ENCODE data around the gene FRS3.
"Not testable (repeated sequence)": the region's sequence is repeated elsewhere in the genome, so short reads cannot be mapped to it uniquely, and the experiment has no call there.

Gene FRS3

DNA sequence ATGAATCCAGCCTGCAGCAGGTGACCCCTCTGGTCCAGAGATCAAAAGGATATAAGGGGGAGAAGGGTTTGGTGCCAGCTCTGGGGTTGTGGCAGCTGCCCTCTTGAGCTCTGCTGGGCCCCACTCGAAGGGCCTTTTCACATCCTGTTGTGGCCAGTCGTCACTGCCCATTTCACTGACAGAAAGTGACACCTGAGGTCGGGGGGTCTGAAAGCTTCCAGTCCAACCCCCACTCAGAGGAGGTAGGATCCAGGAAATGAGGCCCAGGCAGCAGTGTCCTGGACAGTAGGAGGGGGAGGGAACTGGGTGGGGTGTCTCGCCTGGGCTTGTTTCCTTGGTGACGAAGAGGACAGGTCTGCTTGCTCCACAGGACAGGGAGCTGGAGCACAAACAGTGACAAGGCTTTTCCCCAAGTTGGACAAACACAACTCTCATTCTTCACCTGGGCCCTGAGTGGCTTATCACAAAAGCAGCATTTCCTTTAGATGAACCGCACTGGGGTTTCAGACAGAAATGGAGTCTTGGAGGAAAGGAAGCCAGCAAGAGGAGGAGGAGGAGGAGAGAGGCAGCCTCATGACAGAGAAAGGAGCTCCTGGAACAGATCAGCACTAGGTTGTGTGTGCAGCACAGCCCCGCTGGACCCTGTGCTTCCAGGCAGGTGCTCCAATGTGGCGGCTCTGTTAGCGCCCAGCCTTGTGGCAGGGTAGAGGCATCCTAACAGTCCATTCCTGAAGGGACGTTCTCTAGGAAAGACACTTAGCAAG, 11.0 kb downstream of the FRS3 start:
- no peak for DNase-seq (ENCODE audit: low read depth)

DNA sequence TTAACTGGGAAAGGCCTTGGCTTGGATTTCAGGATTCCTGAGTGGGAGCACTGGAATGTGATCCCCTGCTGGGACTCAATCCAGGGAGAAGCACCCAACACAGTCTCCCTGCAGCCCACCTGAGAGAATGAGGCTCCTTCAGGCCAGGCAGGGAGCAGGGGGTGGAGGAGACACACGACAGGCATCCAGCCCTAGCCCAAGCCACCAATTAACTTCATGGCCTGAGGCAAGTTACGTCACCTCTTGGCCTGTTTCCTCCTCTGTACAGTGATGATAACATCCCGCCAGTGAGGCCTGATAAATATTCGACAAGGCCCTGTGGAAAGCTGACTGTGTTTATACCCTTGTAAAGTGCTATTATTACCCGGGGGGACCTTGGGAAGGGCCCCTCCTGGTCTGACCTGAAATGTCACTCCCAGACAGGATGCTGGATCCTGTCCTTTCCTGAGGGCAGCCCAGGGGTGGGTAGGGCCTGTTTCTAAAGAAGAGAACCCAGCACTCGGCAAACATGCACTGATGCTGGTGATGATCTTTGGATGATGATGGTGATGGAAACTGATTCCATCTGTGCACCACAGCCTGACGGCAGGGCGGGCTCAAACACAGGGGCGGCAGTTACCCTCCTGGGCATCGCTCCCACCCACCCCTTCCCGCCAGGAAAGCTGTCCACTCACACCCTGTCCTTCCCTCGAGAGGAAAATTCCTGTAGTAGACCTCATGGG, 12.4 kb downstream of the FRS3 start:
- no peak for DNase-seq (ENCODE audit: low read depth)

DNA sequence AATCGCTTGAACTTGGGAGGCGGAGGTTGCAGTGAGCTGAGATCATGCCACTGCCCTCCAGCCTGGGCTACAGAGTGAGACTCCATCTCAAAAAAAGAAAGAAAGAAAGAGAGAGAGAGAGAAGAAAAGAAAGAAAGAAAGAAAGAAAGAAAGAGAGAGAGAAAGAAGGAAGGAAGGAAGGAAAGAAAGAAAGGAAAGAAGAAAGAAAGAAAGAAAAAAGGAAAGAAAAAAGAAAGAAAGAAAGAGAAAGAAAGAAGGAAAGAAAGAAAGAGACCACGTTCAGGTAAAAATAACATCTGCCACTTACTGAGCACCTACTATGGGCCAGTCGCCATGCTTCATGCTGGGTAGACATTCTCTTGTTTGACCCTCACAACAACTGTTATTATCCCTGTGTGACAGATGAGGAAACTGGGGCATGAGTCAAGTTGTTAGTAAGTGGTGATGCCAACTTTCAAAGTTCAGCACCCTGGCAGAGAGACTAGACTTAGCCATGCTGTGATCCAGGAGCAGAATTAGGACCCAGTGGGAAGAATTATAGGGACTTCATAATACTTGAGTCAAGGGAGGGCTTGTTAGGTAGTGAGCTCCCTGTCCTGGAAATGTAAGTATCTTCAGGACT, 13.5 kb downstream of the FRS3 start:
- DNase-seq (ENCODE audit: low read depth) = not testable (repeated sequence)

DNA sequence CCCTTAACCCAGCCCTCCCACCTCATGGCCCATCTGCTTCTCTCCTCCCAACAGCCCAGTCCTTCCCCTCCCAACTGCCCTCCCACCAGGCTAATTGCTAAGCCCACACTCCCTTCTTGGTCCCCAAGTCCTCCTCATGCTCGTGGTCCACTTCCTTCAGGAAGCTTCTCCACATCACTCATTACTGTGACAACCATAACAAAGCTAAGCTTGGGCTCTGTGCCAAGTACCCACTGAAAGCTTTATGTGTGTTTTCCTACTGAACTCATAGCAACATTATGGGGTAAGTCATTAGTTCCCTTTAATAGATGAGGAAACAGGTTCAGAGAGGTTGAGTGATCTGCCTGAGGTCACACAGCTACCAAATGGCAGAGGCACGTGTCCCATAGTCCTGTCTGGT, 16.2 kb downstream of the FRS3 start:
- no peak for DNase-seq (ENCODE audit: low read depth)

DNA sequence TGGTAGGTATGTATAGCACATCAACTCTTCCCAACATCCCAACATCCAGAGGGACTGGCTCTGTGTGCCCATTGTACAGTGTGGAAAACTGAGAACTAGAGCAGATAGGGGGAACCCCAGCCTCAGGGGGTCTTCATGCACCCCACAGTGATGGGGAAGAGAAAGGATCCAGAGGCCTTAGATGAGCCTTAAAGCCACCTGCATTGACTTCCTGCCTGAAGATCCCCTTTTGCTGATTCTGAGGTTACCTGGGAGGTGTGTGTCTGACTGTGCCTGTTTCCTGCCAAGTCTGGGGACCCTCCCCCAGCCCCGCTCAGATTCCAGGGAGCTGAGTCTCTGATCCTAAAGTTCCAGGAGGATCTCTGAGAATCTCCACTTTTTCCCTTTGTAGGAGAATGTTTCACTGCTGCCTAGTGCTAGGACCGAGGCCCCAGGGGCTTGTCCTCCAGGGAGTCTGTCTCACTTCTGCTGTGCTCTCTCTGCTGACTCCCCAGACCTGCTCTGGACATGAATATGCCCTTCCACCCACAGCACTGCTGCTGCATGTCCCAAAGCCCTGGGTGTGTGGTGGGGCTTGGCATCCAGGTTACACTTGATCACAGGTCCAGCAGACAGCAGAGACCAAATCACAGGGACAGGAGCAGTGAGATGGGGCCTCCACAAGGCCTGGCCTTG, 19.7 kb downstream of the FRS3 start:
- DNase-seq (ENCODE audit: low read depth) = no peak

DNA sequence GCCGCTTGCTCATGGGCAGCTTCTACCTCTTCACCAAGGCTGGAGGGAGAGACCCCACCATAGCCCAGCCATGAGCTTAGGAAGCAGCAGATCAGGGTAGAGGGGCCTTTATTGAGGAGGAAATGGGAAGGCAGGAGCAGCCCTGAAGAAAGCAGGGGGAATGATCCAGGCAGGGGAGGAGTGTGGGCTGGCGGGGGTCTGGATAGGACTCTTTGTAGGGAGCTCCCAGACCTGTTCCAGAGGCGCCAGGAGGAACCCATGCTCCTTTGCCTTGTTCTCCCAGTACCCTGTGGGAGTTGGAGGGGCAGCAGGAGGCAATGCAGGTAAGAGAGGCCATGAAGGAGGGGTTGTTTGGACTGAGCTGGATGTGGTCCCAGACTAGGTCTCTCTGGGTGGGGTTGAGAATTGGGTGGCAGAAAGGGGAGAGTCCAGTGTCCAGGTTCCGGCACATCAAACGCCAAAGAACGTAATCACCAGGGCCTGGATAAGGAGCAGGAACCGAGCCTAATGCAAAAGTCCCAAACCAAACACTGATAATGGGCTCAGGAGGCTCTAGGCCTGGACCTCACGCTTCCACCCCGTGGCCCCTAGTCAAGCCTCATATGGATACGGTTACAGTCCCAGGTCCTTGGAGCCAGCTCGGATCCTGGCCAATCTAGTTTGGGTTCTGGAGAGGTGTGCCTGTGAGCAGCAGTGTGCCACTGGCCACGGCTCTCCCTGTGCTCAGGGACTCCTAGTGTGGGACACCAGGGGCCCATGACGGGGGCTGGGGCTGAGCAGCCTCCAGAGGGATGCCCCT, 20.4 kb downstream of the FRS3 start:
- DNase-seq (ENCODE audit: low read depth) = no peak

DNA sequence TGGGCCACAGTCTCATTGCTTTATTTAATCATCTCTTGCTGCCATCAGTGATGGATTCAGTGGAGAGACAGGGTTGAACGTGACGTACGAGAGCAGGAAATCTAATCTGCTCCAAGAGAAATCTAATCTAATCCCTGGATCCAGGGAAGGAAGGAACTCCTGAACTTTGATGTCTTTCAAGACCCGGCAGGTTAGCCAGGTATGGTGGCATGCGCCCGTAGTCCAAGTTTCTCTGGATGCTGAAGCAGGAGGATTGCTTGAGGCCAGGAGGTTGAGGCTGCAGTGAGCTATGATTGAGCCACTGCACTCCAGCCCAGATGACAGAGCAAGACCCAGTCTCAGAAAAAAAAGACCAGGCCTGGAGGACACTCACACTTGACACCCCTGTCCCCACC, 21.1 kb downstream of the FRS3 start:
- no peak for DNase-seq (ENCODE audit: low read depth)

DNA sequence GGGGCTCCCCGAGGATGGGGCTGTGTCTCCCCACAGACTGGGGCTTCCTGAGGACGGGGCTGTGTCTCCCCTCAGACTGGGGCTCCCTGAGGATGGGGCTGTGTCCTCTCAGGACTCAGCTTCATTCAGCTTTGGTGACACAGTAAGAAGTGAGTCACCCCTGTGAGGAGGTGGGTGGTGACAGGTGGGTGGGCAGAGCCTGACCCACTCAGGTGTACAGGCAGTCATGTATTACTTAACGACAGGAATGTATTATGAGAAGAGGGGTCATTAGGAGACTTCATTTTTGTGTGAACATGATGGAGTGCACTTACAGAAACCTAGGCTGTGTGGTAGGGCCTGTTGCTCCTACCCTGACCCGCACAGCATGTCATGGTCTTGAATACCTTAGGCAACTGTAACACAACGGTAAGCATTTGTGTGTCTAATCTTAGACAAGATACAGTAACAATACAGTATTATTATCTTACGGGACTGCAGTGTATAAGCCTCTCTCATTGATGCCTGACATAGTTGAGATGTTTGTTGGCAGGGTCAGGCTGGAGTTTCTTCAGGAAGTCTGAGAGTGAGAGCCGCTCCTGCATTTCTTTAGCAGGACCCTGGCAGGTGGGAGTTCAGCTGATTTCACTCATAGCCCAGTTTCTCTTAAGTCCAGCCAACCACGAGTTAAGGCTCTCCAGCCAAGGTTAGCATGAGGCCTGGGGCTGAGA, 21.6 kb downstream of the FRS3 start:
- no peak for DNase-seq (ENCODE audit: low read depth)

DNA sequence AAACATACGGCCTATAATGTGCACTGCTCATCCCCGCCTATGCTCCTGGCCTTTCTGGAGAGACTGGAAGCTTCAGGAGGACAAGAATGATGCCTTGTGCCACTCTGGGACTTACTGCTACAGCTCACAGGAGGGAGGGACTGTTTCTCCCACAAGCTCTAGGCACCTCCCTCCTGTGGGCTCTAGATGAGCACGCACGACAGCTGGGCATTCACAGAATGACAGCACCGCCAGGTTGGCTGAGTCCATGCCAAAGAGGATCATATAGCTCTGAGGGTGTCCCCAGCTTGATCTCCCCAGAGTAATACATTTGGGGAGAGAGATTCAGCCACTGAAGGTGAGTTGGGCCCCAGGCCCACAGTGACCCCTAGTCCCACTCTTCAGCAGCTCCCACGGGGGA, 22.4 kb downstream of the FRS3 start:
- no peak for DNase-seq (ENCODE audit: low read depth)

DNA sequence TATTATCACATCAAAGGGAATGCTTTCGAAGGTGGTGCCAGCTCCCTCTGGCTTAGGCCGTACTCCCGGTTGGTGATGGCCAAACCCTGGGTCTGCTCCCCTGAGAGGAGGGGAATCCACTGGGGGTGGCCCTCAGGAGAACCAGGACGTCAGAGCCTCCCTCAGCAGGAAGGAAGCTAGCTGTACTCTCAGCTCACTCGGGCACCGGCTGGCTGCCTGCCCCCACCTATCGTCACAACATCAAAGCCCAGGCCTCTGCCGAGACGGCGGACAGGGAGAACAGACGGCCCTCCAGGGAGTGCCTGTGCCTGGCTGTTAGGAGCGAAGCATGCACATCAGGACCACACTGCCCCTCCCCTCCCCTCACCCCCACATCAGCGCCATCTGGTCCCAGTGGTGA, 23.3 kb downstream of the FRS3 start:
- no peak for DNase-seq (ENCODE audit: low read depth)

DNA sequence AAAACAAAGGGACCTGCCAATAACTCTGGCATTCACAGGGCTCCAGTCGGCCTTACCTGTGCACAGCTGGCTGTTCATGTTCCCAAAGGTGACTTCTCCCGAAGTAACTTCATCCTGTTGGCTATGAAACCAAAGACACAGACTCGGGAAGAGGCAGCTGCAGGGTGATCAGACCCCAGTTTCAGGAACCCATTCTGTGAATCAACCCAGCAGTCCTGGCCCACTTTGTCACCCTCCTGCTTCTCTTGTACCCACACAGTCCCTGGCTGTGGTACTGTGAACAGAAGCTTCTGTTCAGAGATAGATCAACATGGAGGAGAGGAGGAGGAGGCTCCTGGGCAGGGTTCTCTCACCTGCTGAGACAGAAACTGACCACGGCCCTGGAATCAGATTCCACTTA, 23.8 kb downstream of the FRS3 start:
- DNase-seq (ENCODE audit: low read depth) = no peak

DNA sequence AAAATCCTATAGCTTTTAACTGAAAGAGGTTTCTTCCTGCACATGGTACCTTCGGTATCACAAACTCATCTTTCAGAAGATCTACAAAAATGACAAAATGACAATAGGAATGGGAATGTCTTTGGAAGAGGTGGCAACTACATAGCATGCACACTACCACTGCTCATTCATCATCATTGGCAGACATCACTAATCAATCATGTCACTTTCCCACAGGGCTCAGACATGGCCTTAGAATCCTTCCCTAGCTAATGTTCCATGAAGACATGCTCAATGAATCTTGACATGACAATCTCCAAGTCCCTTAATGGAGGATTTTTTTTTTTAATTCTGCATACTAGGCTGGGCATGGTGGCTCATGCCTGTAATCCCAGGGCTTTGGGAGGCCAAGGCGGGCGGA, 29.3 kb downstream of the FRS3 start:
- DNase-seq (ENCODE audit: low read depth) = no peak

DNA sequence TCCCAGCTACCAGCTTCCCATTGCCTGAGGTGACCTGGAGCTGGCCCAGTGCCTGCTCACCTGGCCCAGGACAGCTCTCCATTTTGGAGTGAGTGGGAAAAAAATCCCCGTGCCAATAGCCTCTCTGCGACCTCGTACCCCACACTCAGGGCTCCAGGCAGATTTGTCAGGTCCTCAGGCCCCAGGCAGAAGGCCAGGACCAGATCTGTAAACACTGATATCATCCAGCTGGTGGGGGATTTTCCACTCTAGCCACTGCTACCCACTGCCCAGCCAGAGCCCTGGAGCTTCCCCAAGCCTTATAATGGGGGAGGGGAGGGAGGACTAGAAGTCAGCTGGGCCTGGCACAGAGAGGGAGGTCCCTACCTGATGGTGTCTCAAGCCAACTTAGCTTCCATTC, 31.2 kb downstream of the FRS3 start:
- no peak for DNase-seq (ENCODE audit: low read depth)

DNA sequence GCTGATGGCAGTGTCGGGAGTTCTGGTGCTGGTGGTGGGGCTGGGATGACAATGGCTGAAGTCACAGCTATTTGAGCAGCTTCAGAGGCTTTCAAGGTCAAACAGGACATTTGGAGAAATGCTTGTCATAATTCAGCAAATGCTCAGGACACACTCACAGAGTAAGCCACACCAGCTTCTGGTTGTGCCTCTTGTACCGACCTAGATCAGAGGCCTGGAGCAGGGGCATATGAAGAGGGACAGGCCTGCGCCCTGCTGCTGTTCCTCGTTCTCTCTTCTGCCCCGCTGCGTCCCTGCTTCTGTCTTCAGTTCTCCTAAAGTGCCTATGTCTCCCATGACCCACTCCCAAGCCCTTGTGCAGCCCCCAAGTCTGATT, 31.6 kb downstream of the FRS3 start:
- DNase-seq (ENCODE audit: low read depth) = no peak

DNA sequence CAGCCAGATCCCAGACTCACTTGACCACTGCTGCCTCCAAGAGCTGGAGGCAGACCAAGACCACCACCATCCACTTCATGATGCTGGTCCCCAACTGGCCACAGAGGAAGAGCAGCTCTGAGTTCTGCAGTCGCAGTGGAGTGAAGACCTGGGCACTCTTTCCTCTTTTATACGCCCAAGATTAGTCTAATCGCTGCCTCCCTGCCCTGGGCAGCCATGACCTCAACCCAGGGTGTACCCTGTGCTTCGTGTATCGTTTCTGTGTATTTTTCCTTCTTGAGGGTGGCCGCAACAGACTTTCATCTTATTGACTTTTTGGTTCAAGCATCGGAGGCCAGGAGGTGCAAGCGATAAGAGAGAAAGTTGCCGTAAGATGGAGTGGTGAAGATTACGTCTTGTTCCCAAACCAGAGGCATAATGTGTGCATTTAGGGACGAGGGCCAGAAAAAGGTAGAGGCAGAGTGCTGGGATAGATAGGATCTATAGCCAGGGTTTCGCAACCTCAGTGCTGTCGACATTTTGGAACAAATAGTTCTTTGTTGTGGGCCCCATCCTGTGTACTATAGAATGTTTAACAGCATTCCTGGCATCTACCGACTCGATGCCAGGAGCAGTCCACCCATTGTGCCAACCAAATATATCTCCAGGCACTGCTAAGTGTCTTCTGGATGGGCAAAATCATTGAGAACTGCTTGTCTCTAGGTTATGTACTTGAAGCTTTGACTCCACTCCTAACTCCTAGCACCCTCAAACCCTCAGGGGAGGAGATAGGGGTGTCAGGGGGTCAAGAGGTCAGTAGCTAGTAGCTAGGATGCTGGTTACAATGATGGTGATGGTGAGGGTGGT, 32.2 kb downstream of the FRS3 start, which contains the start of gene PGC:
TSS of gene PGC (minus strand) at position 142 of the 846 bp plus-strand sequence. CDS start at position 79, 63 bp downstream.
- no peak for DNase-seq (ENCODE audit: low read depth)

DNA sequence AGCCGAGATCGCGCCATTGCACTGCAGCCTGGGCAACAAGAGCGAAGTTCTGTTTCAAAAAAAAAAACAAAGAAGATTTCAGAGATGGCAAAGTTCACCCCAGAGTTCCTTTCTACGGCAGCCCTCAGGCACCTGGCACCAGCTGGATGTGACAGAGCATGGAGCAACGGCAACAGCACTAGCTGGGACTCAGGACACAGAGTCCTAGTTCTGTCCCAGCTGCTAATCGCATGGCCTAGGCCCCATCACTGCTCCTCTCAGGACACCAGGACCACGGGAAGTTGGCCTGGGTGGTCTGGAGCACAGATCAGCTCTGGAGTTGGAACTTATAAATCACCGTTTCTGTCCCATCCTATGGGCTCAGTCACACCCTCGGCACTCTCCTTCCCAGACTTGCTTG, 33.6 kb downstream of the FRS3 start:
- DNase-seq (ENCODE audit: low read depth) = no peak

DNA sequence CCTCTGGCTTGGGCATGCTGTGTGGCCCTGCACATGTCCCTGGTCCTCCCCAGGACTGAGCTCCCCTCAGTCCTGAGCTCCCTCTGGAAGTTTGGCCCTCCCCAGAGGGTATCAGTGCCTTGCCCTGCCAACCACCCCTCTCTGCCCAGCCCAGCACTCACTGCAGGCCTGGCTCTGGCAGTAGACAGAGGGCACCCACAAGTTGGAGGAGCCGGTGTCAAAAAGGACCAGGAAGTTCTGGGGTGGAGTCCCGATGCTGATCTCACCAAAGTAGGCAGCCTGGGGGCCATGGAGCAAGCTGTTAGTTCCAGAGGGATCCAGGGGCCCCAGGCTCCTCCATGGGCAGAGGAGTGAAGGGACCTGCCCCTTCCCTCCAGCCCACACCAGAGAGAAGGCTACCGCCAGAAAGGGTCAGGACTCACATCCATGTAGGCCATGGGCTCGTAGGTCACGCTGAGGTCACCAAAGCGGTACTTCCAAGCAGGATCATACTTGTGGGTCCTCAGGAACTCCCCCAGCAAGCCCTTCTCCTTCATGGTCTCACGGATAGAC, 35.4 kb downstream of the FRS3 start:
- no peak for DNase-seq (ENCODE audit: low read depth)

DNA sequence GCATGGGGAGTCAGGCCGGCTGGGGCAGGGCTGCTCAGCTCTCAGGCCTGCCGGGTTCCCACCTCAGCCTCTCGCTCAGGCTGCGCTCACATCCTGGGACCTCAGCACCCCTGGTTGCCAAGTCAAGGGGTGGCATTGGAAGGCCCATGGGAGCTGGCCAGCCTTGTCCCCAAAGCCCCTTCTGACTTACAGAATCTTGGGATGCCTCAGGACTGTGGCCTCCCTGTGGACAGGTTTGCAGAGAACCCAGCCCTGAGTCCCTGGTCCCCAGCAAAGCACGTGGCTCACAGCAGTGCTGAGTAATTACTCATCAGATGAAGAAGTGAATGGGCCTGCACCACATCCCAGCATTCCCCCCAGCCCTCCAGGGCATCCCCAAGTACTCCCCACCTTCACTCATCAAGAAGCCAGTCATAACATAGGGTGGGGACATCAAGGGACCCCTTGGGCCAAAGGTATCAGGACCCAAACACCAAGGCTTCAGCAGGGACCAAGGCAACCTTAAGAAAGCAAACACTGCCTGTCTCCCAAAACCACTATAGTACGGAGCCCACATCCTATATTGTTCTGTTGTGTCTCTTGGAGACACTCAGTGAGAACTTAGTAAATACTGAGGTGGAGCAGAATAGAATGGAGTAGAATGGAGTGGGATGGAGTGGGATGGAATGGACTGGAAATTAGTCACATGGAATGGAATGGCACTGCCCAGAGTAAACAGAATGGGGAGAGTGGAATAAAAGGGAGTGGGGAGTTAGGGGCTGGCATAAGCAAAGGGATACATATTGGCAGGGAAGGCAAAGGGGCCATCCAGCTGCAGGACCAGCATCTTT, 36.1 kb downstream of the FRS3 start:
- no peak for DNase-seq (ENCODE audit: low read depth)

All from activated T-cell treated with anti-CD3 and anti-CD28 coated beads for 48 hours (primary cell).